PC-3 (cell line): Measurements from ENCODE around the gene CRISPLD2. TPM values are rescaled to one million over a fixed set of nuclear protein-coding genes. Genes with fewer than 3 reads are reported as not detected.
"Not testable (repeated sequence)": the region's sequence is repeated elsewhere in the genome, so short reads cannot be mapped to it uniquely, and the experiment has no call there.

Experiments used
- ATAC-seq: fragments of 200-7000 bp; cut with Tn5 transposase; 2 replicates; pipeline ENCODE4 v1.9.1; 2020; ENCODE audit warnings: mild to moderate bottlenecking, moderate library complexity
- BruUV-seq: library from RNA; stranded (reverse); fragments of 400-500 nt; replicated peaks from 2 replicates; lab custom pipeline; 2021; lab: Mats Ljungman, UMichigan
- CTCF ChIA-PET: fragments of 300-600 bp; sonication (Branson Sonifier 250); formaldehyde crosslinking; loops from one replicate; lab custom pipeline; 2022; ENCODE audit warnings: antibody characterized with exemption; lab: Charles Lee
- POLR2A ChIA-PET: fragments of 300-600 bp; sonication (Branson Sonifier 250); formaldehyde crosslinking; loops from one replicate; lab custom pipeline; 2022; ENCODE audit warnings: antibody characterized with exemption; ENCODE audit not compliant: unreplicated experiment; lab: Charles Lee
- DNase-seq: peaks from one replicate; pipeline ENCODE4 v3.0.0-alpha.2; 2015
- H2AFZ ChIP-seq: fragments of 300-600 bp; sonication (generic); 2 replicates; pipeline ENCODE4 v1.6.0; 2016; ENCODE audit warnings: antibody characterized with exemption, low read length
- H3F3A ChIP-seq: fragments of 300-600 bp; sonication (generic); one replicate; pipeline ENCODE4 v1.6.0; 2017; ENCODE audit warnings: antibody characterized with exemption, low read length, control low read depth, mild to moderate bottlenecking; ENCODE audit not compliant: unreplicated experiment
- H3K27ac ChIP-seq: fragments of 300-600 bp; sonication (generic); 2 replicates; pipeline ENCODE4 v1.5.1; 2016; ENCODE audit warnings: mild to moderate bottlenecking, low read length
- H3K27me3 ChIP-seq: fragments of 300-600 bp; sonication (generic); 2 replicates; pipeline ENCODE4 v1.6.1; 2016; ENCODE audit warnings: low read length, mixed read lengths
- H3K36me3 ChIP-seq: fragments of 300-600 bp; sonication (generic); 2 replicates; pipeline ENCODE4 v1.6.1; 2016; ENCODE audit warnings: low read depth, mixed run types, low read length, mixed read lengths
- H3K4me1 ChIP-seq: fragments of 300-600 bp; sonication (generic); 2 replicates; pipeline ENCODE4 v1.5.1; 2016; ENCODE audit warnings: low read length; ENCODE audit not compliant: insufficient read depth
- H3K4me2 ChIP-seq: fragments of 300-600 bp; sonication (generic); 2 replicates; pipeline ENCODE4 v1.6.0; 2016; ENCODE audit warnings: low read length
- H3K4me3 ChIP-seq: fragments of 300-600 bp; sonication (generic); 2 replicates; pipeline ENCODE4 v1.5.1; 2016; ENCODE audit warnings: mild to moderate bottlenecking, low read length, mixed read lengths
- H3K79me2 ChIP-seq: fragments of 300-600 bp; sonication (generic); 2 replicates; pipeline ENCODE4 v1.6.1; 2017; ENCODE audit warnings: low read length, mixed read lengths
- H3K9ac ChIP-seq: fragments of 300-600 bp; sonication (generic); 2 replicates; pipeline ENCODE4 v1.6.0; 2016; ENCODE audit warnings: mild to moderate bottlenecking, low read length
- H3K9me2 ChIP-seq: fragments of 300-600 bp; sonication (generic); replicated peaks from 2 replicates; pipeline ENCODE4 v1.6.1; 2016; ENCODE audit warnings: mixed run types, low read length, mixed read lengths
- H3K9me3 ChIP-seq: fragments of 300-600 bp; sonication (generic); 2 replicates; pipeline ENCODE4 v1.6.1; 2016; ENCODE audit warnings: low read length, mixed read lengths
- H4K20me1 ChIP-seq: fragments of 300-600 bp; sonication (generic); 2 replicates; pipeline ENCODE4 v1.6.1; 2016; ENCODE audit warnings: low read length, mixed read lengths
- EZH2 ChIP-seq: fragments of 300-600 bp; sonication (generic); IDR thresholded peaks from one replicate; pipeline ENCODE4 v1.6.1; 2017; ENCODE audit warnings: antibody characterized with exemption, mild to moderate bottlenecking, low read length; ENCODE audit not compliant: unreplicated experiment
- EZH2phosphoT487 ChIP-seq: fragments of 300-600 bp; sonication (generic); IDR thresholded peaks from 2 replicates; pipeline ENCODE4 v1.6.1; 2018; ENCODE audit warnings: mild to moderate bottlenecking, antibody characterized with exemption, low read length, borderline replicate concordance
- intact Hi-C: fragments of 100-400 bp; cut with micrococcal nuclease; formaldehyde crosslinking; loops from 2 replicates; pipeline ENCODE4 v1.9.0; 2023
- total RNA-seq: library from RNA; depleted of rRNA; stranded (reverse); fragments of >200 nt; gene quantifications from 2 replicates; pipeline ENCODE4 v1.2.3, GENCODE V29; 2014
- TF ChIP-seq, protein P1 (sequence below): fragments of 300-600 bp; sonication (generic); conservative IDR thresholded peaks from 2 replicates; pipeline ENCODE4 v1.5.1; 2017; ENCODE audit warnings: antibody characterized with exemption, low read depth, mild to moderate bottlenecking, low read length

The CRISPLD2 gene
- total RNA-seq, 1 experiment from 2014 or later = 2.8 TPM

GRCh38 chr16:84933774-84934631, 114.2 kb downstream of the CRISPLD2 start:
- Histone ChIP-seq H3K4me1 (peaks cover 3% of the 10 kb centered on the region), H3K36me3 (no peaks in the 10 kb centered on the region), H3K9ac (no peak overlapping the region), H3K27ac (no peak overlapping the region), H3F3A (no peaks in the 10 kb centered on the region), H2AFZ (no peak overlapping the region), H3K9me2 (no peaks in the 10 kb centered on the region), H3K4me2 (no peak overlapping the region), H3K4me3 (no peak overlapping the region), H3K9me3 (no peaks in the 10 kb centered on the region), H3K27me3 (no peaks in the 10 kb centered on the region), H4K20me1 (no peaks in the 10 kb centered on the region), H3K79me2 (no peaks in the 10 kb centered on the region)
- DNase-seq = no peak
- TF ChIP-seq, protein P1, sequence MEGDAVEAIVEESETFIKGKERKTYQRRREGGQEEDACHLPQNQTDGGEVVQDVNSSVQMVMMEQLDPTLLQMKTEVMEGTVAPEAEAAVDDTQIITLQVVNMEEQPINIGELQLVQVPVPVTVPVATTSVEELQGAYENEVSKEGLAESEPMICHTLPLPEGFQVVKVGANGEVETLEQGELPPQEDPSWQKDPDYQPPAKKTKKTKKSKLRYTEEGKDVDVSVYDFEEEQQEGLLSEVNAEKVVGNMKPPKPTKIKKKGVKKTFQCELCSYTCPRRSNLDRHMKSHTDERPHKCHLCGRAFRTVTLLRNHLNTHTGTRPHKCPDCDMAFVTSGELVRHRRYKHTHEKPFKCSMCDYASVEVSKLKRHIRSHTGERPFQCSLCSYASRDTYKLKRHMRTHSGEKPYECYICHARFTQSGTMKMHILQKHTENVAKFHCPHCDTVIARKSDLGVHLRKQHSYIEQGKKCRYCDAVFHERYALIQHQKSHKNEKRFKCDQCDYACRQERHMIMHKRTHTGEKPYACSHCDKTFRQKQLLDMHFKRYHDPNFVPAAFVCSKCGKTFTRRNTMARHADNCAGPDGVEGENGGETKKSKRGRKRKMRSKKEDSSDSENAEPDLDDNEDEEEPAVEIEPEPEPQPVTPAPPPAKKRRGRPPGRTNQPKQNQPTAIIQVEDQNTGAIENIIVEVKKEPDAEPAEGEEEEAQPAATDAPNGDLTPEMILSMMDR = no peak
- TF ChIP-seq EZH2phosphoT487 (no peak), EZH2 (no peak)
- BruUV-seq = no TSS peak
- intact Hi-C loops = no loop called here
- ATAC-seq = no peak
- ChIA-PET POLR2A (no interaction called here), CTCF (interaction anchor here (0.6 kb wide), 1 partner anchor 123 kb away, joined by 6 read pairs; no protein-coding TSS in a partner anchor)

DNA sequence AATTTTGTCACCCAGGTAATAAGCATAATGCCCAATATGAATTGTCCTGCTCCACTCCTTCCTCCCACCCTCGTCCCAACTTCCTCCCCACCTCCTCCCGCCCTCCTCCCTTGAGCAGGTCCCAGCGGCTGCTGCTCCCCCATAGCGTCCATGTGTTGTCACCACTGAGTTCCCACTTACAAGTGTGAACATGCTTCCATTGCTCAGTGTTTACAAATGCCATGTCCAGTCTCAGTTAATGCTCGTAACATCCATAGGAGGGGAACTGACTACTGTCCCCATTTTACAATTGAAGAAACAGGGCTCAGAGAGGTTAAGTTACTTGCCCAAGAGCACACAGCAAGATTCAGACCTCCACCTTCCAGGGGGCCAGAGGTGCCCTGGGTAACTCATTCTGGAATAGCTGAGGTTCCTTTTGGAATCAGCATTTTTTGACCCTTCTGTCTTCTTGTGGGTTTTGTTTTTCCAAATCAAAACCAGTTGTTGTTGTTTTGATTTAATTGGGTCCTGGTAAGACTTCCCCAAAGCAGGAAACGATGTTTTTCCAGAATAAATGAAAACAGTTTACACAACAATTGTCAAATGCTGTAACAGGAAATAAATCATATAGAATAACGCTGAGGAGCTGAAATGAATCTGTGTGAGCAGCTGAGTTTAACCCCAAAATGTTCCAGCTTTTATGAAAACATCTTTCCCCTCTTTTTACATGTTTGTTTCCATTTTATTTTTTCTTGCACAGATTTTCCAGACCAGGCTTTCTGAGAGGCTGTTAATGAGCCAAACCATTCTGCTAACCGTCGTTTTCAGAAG, 117.6 kb downstream of the CRISPLD2 start:
- Histone ChIP-seq H3K4me2 (no peak overlapping the region), H2AFZ (no peak overlapping the region), H3K36me3 (no peaks in the 10 kb centered on the region), H3K9me3 (no peaks in the 10 kb centered on the region), H4K20me1 (no peaks in the 10 kb centered on the region), H3K79me2 (no peaks in the 10 kb centered on the region), H3K27ac (no peak overlapping the region), H3K9me2 (no peaks in the 10 kb centered on the region), H3K9ac (no peak overlapping the region), H3K27me3 (no peaks in the 10 kb centered on the region), H3K4me1 (no peaks in the 10 kb centered on the region), H3F3A (no peaks in the 10 kb centered on the region), H3K4me3 (no peak overlapping the region)
- TF ChIP-seq, protein P1 = no peak
- no peak for TF ChIP-seq EZH2phosphoT487
- TF ChIP-seq EZH2 = no peak
- intact Hi-C loops = no loop called here
- ATAC-seq (no peak), DNase-seq (no peak)
- no TSS peak for BruUV-seq
- ChIA-PET CTCF (no interaction called here), POLR2A (no interaction called here)

GRCh38 chr16:84938616-84939015, 118.8 kb downstream of the CRISPLD2 start:
- H3K4me3 ChIP-seq, intact Hi-C loops, H3F3A ChIP-seq, H3K27ac ChIP-seq, H3K9me2 ChIP-seq, ATAC-seq, POLR2A ChIA-PET, H3K4me1 ChIP-seq, H4K20me1 ChIP-seq, H3K27me3 ChIP-seq, H3K4me2 ChIP-seq, H3K9ac ChIP-seq, BruUV-seq, H3K9me3 ChIP-seq, H3K36me3 ChIP-seq, H2AFZ ChIP-seq, DNase-seq, H3K79me2 ChIP-seq: not testable (repeated sequence)
- CTCF ChIA-PET = interaction anchor here (0.7 kb wide), 1 partner anchor 14 kb away, joined by 4 read pairs; no protein-coding TSS in a partner anchor
